Left cardiac atrium (tissue), 4 donors: ENCODE results near the gene CNKSR1. TPM values are rescaled to one million over a fixed set of nuclear protein-coding genes. Genes with fewer than 3 reads are reported as not detected.
A peak's percentile ranks its signal among the peaks of the same experiment; 100 is the strongest.
"Not testable (repeated sequence)": the region's sequence is repeated elsewhere in the genome, so short reads cannot be mapped to it uniquely, and the experiment has no call there.

Source experiments
- ATAC-seq, 2 donors: fragments of 200-7000 bp; cut with Tn5 transposase; one replicate each; pipeline ENCODE4 v1.9.1; 2020; ENCODE audit warnings: mild to moderate bottlenecking in 2 of 2, moderate library complexity in 2 of 2
- DNase-seq: peaks from one replicate; pipeline ENCODE4 v3.0.0-alpha.2; 2020
- intact Hi-C, 2 donors: fragments of 100-400 bp; cut with DNase I; formaldehyde crosslinking; loops; one replicate each; pipeline versions ENCODE4 v1.14.1 to v1.15.1; 2022 to 2023
- total RNA-seq, 2 donors: library from RNA; stranded (reverse); fragmentation: NEBNext Ultra II Directional; extraction: Animal tissue kit (Norgen Biotek cat#: 25700); gene quantifications; one replicate each; pipeline ENCODE4 v1.2.1, GENCODE V29; 2021
- donor health status: DM: no; HTN: yes; CAD: no.
- donor health status: DM: no; HTN: yes; CAD: no; lungs with severe emphysema.
- donor health status: DM: yes; HTN: yes; CAD: no.
- donor health status: Dilated cardiomyopathy.

The CNKSR1 gene
- total RNA-seq, 2 donors from 2014 or later = 0.60 to 0.85 TPM

DNA sequence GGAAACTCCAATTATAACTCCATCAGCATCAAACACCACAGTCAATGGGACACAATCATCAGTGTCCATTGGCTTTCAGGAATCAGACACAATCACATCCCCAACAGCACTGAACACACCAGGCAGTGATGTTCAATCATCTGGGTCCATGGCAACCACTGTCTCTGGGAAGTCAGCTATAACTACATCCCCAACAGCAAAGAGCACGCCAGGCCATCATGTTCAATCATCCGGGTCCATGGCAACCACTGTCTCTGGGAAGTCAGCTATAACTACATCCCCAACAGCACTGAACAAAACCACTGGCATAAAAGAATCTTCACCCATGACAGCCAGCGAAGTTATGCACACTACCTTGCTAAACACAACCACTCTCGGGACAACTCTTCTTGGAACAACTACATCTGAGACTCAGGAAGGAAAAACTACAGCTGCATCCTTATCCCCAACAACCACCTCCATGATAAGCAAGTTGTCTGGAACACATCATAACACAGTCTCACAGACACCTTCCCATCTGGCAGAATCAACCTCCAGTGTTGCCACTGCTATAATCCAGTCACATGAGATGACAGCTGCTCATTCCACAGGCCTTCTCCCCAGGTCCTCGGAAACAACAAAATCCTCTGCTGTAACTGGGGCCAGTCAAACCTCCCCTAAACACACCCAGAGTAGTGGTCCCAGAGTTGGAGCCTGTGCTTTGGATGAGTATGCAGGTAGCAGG, 33.0 kb downstream of the CNKSR1 start:
- intact Hi-C loops = no loop called here
- peak; percentile 53 to 76 for ATAC-seq

GRCh38 chr1:26212726-26213125, 35.4 kb downstream of the CNKSR1 start:
- intact Hi-C loops = no loop called here
- ATAC-seq (no peak), DNase-seq (no peak)

More for the DNA sequence above, 33.0 kb downstream of the CNKSR1 start:
- DNase-seq = no peak

DNA sequence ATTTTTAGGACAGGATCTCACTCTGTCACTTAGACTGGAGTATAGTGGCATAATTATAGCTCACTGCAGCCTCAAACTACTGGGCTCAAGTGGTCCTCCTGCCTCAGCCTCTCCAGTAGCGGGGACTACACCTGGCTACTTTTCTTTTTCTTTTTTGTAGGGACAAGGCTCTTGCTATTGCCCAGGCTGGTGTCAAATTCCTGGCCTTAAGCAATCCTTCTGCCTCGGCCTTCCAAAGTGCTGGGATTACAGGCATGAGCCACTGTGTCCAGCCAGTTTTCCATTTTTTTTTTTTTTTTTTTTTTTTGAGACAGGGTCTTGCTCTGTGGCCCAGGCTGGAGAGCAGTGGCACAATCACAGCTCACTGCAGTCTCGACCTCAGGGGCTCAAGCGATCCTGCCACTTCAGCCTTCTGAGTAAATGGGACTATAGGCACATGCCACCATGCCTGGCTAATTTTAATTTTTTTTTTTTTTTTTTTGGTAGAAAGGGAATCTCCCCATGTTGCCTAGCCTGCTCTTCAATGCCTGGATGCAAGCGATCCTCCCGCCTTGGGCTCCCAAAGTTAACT, 36.1 kb downstream of the CNKSR1 start:
- intact Hi-C loops = no loop called here
- ATAC-seq (no peak), DNase-seq (no peak)

GRCh38 chr1:26215246-26215645, 38.0 kb downstream of the CNKSR1 start:
- no peak for DNase-seq
- intact Hi-C loops = no loop called here
- ATAC-seq = no peak

DNA sequence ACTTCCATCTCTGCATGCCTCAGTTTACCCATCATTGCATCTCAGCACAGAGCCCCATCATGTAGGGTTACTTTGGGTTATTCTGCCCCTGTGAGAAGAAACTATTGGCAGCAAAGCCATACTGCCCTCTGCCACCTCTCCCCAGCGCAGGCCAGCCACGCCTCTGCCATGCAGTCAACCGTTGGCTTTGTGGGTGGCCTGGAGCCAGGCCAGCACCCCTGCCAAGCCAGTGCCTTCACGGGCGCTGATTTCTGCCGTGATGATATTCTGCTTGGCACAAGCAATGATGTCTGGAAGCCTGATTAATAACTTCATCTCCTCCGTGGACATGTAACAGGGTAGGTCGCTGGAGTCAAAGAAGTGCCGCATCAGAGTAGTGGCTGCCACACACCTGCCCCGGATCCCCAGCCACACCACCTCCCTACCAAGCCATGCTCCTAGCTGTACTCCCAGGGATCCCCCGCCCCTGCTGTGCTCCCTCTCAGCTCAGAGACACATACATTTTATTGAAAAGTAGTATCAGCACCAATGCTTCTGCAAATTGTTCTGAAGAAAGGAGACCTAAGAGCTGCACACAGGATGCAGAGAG, 41.7 kb downstream of the CNKSR1 start:
- ATAC-seq (peak; percentile 70 to 84), DNase-seq (no peak)
- intact Hi-C loops = no loop called here

GRCh38 chr1:26220199-26220912, 43.1 kb downstream of the CNKSR1 start:
- no peak for DNase-seq
- intact Hi-C loops = no loop called here
- no peak for ATAC-seq

GRCh38 chr1:26221094-26221493, 43.8 kb downstream of the CNKSR1 start:
- ATAC-seq = no peak
- DNase-seq = no peak
- intact Hi-C loops = no loop called here

- intact Hi-C loops = no loop called here
- DNase-seq (no peak), ATAC-seq (no peak)
Measured at GRCh38 chr1:26224606-26225005, 47.3 kb downstream of the CNKSR1 start.

- ATAC-seq (peak; percentile 83 to 95), DNase-seq (peak; percentile 73)
- intact Hi-C loops = no loop called here
Measured at GRCh38 chr1:26225033-26225831, 47.9 kb downstream of the CNKSR1 start.

- DNase-seq, ATAC-seq: not testable (repeated sequence)
- intact Hi-C loops = loop anchor here (5.0 to 10.0 kb wide), 3 partner anchors 58 to 196 kb away; partner anchors contain the start of genes PDIK1L (in 1 of the 2) and ZNF593OS (in 1 of the 2)
Measured at GRCh38 chr1:26230682-26231081, 53.4 kb downstream of the CNKSR1 start.

DNA sequence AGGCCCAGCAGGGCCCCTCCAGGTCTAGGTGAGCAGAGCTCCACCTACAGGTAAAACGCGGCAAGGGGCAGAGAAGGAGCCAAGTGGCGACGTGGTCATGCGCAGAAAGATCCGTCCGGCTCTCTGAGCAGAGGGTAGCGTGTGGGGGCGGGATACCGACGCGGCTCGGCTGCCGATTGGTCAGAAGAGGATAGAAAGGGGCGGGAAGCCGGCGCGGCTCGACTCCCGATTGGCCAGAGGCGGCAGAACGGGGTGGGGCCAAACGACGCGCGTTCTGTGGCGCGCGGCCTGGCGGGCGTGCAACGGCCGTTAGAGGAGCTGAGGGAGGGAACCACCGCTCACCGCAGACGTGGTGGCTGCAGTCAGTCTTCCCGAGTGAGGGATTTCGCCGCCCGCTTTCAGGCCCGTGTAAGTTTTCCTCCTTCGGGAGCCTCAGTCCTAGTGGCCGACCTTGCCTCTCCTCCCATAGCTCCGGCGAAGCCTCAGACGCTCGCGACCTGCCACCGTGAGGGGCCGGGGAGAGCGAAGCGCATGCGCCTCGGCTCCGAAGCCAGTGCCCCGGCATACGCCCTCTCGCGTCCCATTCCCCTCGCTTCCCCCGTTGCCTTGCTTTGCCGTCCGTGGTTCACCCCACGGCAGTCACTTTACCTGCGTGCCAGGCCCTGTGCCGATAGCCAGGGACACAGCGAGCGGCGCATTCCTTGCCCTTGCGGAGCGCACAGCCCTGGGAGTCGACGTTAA, 56.8 kb downstream of the CNKSR1 start, which contains the start of gene CEP85:
CEP85 (plus strand) TSS at position 298 of the 741 bp plus-strand sequence. CDS start 5,584 bp downstream, outside the sequence.
- peak; percentile 99 to 100 for ATAC-seq
- intact Hi-C loops = loop anchor here (5.0 to 10.0 kb wide), 3 partner anchors 62 to 199 kb away; partner anchors contain the start of genes PDIK1L (in 1 of the 2) and ZNF593OS (in 1 of the 2)
- peak; percentile 99 for DNase-seq

GRCh38 chr1:26234644-26235370, 57.5 kb downstream of the CNKSR1 start:
- ATAC-seq (no peak), DNase-seq (no peak)
- intact Hi-C loops = loop anchor here (5.0 to 10.0 kb wide), 3 partner anchors 63 to 200 kb away; partner anchors contain the start of genes PDIK1L (in 1 of the 2) and ZNF593OS (in 1 of the 2)

GRCh38 chr1:26237230-26237966, 60.1 kb downstream of the CNKSR1 start:
- DNase-seq (no peak), ATAC-seq (no peak)
- intact Hi-C loops = loop anchor here (10.0 kb wide), 2 partner anchors 123 to 203 kb away; partner anchors contain the start of gene PDIK1L (in 1 of the 2)
